Measurements from ENCODE around the gene ESR2. TPM values are rescaled to one million over a fixed set of nuclear protein-coding genes. Genes with fewer than 3 reads are reported as not detected.

Gene ESR2
- total RNA-seq, 1 donor: not detected

GRCh38 chr14:64238049-64238448 lies 56.1 kb downstream of the ESR2 start:
- H2AFZ ChIP-seq (ENCODE audit: low read length): no peak overlapping the region
- no peaks in the 10 kb centered on the region for H3K79me2 ChIP-seq (ENCODE audit: insufficient read depth, low read length)
- no peak overlapping the region for H3K4me2 ChIP-seq (ENCODE audit: insufficient read depth, low read length)
- no peaks in the 10 kb centered on the region for H3K36me3 ChIP-seq (ENCODE audit: insufficient read depth, low read length)
- H3K27ac ChIP-seq (ENCODE audit: low read depth, low read length): no peak overlapping the region
- H3K9me3 ChIP-seq (ENCODE audit: low read depth, low read length): no peaks in the 10 kb centered on the region
- TF ChIP-seq CTCF (IDR thresholded peaks at IDR 0.05; ENCODE audit: extremely low read depth, low read depth, low read length): no peak
- no peaks in the 10 kb centered on the region for H3K4me1 ChIP-seq (ENCODE audit: insufficient read depth, low read length)
- no peak for DNase-seq (ENCODE audit: insufficient read length, low spot score, missing footprints)
- H4K20me1 ChIP-seq (ENCODE audit: insufficient read depth, low read length): no peaks in the 10 kb centered on the region
- no peak overlapping the region for H3K4me3 ChIP-seq (ENCODE audit: insufficient read depth, low read length)
- H3K27me3 ChIP-seq (ENCODE audit: insufficient read depth, low read length): peaks cover 74% of the 10 kb centered on the region

GRCh38 chr14:64235652-64236640 lies 58.2 kb downstream of the ESR2 start:
- no peak for TF ChIP-seq CTCF (IDR thresholded peaks at IDR 0.05; ENCODE audit: extremely low read depth, low read depth, low read length)
- Histone ChIP-seq H3K9me3 (ENCODE audit: low read depth, low read length) (no peaks in the 10 kb centered on the region), H3K4me1 (ENCODE audit: insufficient read depth, low read length) (peaks cover 13% of the 10 kb centered on the region), H4K20me1 (ENCODE audit: insufficient read depth, low read length) (no peaks in the 10 kb centered on the region), H3K27me3 (ENCODE audit: insufficient read depth, low read length) (peaks cover 65% of the 10 kb centered on the region), H3K36me3 (ENCODE audit: insufficient read depth, low read length) (no peaks in the 10 kb centered on the region), H3K4me3 (ENCODE audit: insufficient read depth, low read length) (no peak overlapping the region), H3K79me2 (ENCODE audit: insufficient read depth, low read length) (no peaks in the 10 kb centered on the region), H3K4me2 (ENCODE audit: insufficient read depth, low read length) (no peak overlapping the region), H3K27ac (ENCODE audit: low read depth, low read length) (no peak overlapping the region), H2AFZ (ENCODE audit: low read length) (no peak overlapping the region)
- no peak for DNase-seq (ENCODE audit: insufficient read length, low spot score, missing footprints)

- no peak for DNase-seq (ENCODE audit: insufficient read length, low spot score, missing footprints)
- Histone ChIP-seq H3K27me3 (ENCODE audit: insufficient read depth, low read length) (peaks cover 59% of the 10 kb centered on the region), H3K4me2 (ENCODE audit: insufficient read depth, low read length) (no peak overlapping the region), H2AFZ (ENCODE audit: low read length) (no peak overlapping the region), H3K36me3 (ENCODE audit: insufficient read depth, low read length) (no peaks in the 10 kb centered on the region), H4K20me1 (ENCODE audit: insufficient read depth, low read length) (no peaks in the 10 kb centered on the region), H3K27ac (ENCODE audit: low read depth, low read length) (no peak overlapping the region), H3K4me1 (ENCODE audit: insufficient read depth, low read length) (peaks cover 13% of the 10 kb centered on the region), H3K4me3 (ENCODE audit: insufficient read depth, low read length) (no peak overlapping the region), H3K9me3 (ENCODE audit: low read depth, low read length) (no peaks in the 10 kb centered on the region), H3K79me2 (ENCODE audit: insufficient read depth, low read length) (no peaks in the 10 kb centered on the region)
- no peak for TF ChIP-seq CTCF (IDR thresholded peaks at IDR 0.05; ENCODE audit: extremely low read depth, low read depth, low read length)
Measured at GRCh38 chr14:64234877-64235651, 59.1 kb downstream of the ESR2 start.

Measured in osteoblast (primary cell).